ENCODE data around the gene PLAAT4. TPM values are rescaled to one million over a fixed set of nuclear protein-coding genes. Genes with fewer than 3 reads are reported as not detected.

Gene PLAAT4
- total and polyA plus RNA-seq, 2 of the 13 experiments (the other 11 are each of a cell fraction or from before 2014, with no cell fraction given), result 0.71 to 1.00 TPM

DNA sequence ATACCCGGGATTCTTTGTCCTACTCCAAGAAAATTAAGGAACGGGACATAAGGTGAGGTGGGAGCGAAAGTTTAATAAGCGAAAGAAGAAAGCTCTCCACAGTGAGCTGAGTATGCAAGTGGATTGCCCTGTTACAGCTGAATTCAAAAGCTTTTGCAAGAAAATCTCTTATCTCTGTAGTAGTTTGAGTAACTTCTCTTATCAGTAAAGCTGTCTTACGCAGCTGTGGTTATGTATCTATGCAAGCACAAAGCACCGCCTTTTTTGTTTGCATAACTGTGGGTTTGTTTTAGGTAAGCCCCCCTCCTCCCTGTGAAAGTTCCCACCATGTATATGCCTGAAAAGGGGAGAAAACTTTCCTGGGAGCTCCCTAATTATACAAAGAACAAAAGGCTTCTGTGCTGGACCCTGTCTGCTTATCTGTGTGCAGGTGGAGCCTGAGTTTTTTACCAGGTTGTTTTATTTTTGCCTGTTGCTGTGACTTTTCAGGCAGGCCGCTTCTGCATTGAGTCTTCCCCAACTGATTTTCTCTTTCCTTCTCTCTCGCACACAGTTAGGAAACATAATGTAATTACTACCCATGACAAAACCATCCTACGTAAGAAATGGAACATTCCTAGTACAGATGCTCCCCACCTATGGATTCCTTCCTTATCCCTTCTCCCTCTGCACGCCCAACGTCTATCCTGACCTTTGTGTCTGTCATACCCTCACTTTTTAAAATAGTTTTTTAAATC lies 44.8 kb upstream of the PLAAT4 start (continued):
- TF ChIP-seq, protein P1, sequence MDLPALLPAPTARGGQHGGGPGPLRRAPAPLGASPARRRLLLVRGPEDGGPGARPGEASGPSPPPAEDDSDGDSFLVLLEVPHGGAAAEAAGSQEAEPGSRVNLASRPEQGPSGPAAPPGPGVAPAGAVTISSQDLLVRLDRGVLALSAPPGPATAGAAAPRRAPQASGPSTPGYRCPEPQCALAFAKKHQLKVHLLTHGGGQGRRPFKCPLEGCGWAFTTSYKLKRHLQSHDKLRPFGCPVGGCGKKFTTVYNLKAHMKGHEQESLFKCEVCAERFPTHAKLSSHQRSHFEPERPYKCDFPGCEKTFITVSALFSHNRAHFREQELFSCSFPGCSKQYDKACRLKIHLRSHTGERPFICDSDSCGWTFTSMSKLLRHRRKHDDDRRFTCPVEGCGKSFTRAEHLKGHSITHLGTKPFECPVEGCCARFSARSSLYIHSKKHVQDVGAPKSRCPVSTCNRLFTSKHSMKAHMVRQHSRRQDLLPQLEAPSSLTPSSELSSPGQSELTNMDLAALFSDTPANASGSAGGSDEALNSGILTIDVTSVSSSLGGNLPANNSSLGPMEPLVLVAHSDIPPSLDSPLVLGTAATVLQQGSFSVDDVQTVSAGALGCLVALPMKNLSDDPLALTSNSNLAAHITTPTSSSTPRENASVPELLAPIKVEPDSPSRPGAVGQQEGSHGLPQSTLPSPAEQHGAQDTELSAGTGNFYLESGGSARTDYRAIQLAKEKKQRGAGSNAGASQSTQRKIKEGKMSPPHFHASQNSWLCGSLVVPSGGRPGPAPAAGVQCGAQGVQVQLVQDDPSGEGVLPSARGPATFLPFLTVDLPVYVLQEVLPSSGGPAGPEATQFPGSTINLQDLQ (CRISPR knock-in tag; IDR thresholded peaks at IDR 0.05), result no peak
- TF ChIP-seq, protein P2, sequence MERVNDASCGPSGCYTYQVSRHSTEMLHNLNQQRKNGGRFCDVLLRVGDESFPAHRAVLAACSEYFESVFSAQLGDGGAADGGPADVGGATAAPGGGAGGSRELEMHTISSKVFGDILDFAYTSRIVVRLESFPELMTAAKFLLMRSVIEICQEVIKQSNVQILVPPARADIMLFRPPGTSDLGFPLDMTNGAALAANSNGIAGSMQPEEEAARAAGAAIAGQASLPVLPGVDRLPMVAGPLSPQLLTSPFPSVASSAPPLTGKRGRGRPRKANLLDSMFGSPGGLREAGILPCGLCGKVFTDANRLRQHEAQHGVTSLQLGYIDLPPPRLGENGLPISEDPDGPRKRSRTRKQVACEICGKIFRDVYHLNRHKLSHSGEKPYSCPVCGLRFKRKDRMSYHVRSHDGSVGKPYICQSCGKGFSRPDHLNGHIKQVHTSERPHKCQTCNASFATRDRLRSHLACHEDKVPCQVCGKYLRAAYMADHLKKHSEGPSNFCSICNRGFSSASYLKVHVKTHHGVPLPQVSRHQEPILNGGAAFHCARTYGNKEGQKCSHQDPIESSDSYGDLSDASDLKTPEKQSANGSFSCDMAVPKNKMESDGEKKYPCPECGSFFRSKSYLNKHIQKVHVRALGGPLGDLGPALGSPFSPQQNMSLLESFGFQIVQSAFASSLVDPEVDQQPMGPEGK (CRISPR knock-in tag; IDR thresholded peaks at IDR 0.05), result peak; percentile 79
- no peak for TF ChIP-seq ZNF777 (CRISPR knock-in tag; IDR thresholded peaks at IDR 0.05)
- TF ChIP-seq, protein P3, sequence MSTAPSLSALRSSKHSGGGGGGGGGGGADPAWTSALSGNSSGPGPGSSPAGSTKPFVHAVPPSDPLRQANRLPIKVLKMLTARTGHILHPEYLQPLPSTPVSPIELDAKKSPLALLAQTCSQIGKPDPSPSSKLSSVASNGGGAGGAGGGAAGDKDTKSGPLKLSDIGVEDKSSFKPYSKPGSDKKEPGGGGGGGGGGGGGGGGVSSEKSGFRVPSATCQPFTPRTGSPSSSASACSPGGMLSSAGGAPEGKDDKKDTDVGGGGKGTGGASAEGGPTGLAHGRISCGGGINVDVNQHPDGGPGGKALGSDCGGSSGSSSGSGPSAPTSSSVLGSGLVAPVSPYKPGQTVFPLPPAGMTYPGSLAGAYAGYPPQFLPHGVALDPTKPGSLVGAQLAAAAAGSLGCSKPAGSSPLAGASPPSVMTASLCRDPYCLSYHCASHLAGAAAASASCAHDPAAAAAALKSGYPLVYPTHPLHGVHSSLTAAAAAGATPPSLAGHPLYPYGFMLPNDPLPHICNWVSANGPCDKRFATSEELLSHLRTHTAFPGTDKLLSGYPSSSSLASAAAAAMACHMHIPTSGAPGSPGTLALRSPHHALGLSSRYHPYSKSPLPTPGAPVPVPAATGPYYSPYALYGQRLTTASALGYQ (CRISPR knock-in tag; IDR thresholded peaks at IDR 0.05), result peak; percentile 56; the same call in 1 of the 2 replicates
- peak; percentile 57; the same call in 1 of the 2 replicates for TF ChIP-seq FOXJ3 (CRISPR knock-in tag; IDR thresholded peaks at IDR 0.05; ENCODE audit: borderline replicate concordance)
- no peak for TF ChIP-seq RBFOX2 (IDR thresholded peaks at IDR 0.05; ENCODE audit: low read depth, low read length)
- TF ChIP-seq, protein P4, sequence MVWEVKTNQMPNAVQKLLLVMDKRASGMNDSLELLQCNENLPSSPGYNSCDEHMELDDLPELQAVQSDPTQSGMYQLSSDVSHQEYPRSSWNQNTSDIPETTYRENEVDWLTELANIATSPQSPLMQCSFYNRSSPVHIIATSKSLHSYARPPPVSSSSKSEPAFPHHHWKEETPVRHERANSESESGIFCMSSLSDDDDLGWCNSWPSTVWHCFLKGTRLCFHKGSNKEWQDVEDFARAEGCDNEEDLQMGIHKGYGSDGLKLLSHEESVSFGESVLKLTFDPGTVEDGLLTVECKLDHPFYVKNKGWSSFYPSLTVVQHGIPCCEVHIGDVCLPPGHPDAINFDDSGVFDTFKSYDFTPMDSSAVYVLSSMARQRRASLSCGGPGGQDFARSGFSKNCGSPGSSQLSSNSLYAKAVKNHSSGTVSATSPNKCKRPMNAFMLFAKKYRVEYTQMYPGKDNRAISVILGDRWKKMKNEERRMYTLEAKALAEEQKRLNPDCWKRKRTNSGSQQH (CRISPR knock-in tag; IDR thresholded peaks at IDR 0.05; ENCODE audit: low read depth), result no peak
- TF ChIP-seq HNRNPUL1 (IDR thresholded peaks at IDR 0.05; ENCODE audit: low read depth, low read length), result no peak
- TF ChIP-seq TEAD3 (CRISPR knock-in tag; optimal IDR thresholded peaks at IDR 0.05; ENCODE audit: borderline replicate concordance), result peak; percentile 29
- peak; percentile 45; the same call in 1 of the 2 replicates for TF ChIP-seq HDAC2 (CRISPR knock-in tag; IDR thresholded peaks at IDR 0.05)
- no peak for TF ChIP-seq ZNF496 (CRISPR knock-in tag; IDR thresholded peaks at IDR 0.05; ENCODE audit: insufficient replicate concordance)
- TF ChIP-seq FOXC1 (CRISPR knock-in tag; IDR thresholded peaks at IDR 0.05; ENCODE audit: borderline replicate concordance), result no peak
- TF ChIP-seq NFIB (CRISPR knock-in tag; IDR thresholded peaks at IDR 0.05; ENCODE audit: borderline replicate concordance), result no peak
- TF ChIP-seq, protein P5, sequence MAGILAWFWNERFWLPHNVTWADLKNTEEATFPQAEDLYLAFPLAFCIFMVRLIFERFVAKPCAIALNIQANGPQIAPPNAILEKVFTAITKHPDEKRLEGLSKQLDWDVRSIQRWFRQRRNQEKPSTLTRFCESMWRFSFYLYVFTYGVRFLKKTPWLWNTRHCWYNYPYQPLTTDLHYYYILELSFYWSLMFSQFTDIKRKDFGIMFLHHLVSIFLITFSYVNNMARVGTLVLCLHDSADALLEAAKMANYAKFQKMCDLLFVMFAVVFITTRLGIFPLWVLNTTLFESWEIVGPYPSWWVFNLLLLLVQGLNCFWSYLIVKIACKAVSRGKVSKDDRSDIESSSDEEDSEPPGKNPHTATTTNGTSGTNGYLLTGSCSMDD (CRISPR knock-in tag; IDR thresholded peaks at IDR 0.05), result no peak
- no peak for TF ChIP-seq CHD2 (IDR thresholded peaks at IDR 0.05; ENCODE audit: low read depth, low read length)
- TF ChIP-seq BCL6 (CRISPR knock-in tag; IDR thresholded peaks at IDR 0.05), result peak; percentile 95
- no peak for TF ChIP-seq ZNF180 (CRISPR knock-in tag; IDR thresholded peaks at IDR 0.05; ENCODE audit: borderline replicate concordance, low read depth)
- no peak for TF ChIP-seq NR2C2 (CRISPR knock-in tag; IDR thresholded peaks at IDR 0.05; ENCODE audit: borderline replicate concordance)
- TF ChIP-seq, protein P6, sequence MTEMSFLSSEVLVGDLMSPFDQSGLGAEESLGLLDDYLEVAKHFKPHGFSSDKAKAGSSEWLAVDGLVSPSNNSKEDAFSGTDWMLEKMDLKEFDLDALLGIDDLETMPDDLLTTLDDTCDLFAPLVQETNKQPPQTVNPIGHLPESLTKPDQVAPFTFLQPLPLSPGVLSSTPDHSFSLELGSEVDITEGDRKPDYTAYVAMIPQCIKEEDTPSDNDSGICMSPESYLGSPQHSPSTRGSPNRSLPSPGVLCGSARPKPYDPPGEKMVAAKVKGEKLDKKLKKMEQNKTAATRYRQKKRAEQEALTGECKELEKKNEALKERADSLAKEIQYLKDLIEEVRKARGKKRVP (CRISPR knock-in tag; IDR thresholded peaks at IDR 0.05), result no peak
